WTC11 (cell line): Measurements from ENCODE around the gene LAMB4.

Experiments
- ATF2 ChIP-seq: sonication (generic); formaldehyde crosslinking; IDR thresholded peaks from 2 replicates; pipeline ENCODE4 v1.8.1; 2022; ENCODE audit warnings: low read depth, missing genetic modification reagents, borderline replicate concordance
- CTCF ChIP-seq: fragments of 200-600 bp; IDR thresholded peaks from 2 replicates; pipeline ENCODE4 v1.8.0; 2022; ENCODE audit warnings: antibody characterized with exemption
- FOXP1 ChIP-seq: sonication (generic); formaldehyde crosslinking; IDR thresholded peaks from 2 replicates; pipeline ENCODE4 v1.8.0; 2022; ENCODE audit warnings: missing genetic modification reagents, mild to moderate bottlenecking, moderate library complexity, borderline replicate concordance
- ZNF416 ChIP-seq: fragments of 250-450 bp; sonication (Bioruptor Pico); IDR thresholded peaks from 2 replicates; pipeline ENCODE4 v1.9.0; 2021; ENCODE audit warnings: mild to moderate bottlenecking, inconsistent platforms

GRCh38 chr7:108142180-108142579 lies 12.0 kb upstream of the LAMB4 start:
- TF ChIP-seq ZNF416 (CRISPR knock-in tag) = no peak
- TF ChIP-seq CTCF = no peak
- TF ChIP-seq ATF2 (CRISPR knock-in tag) = no peak
- no peak for TF ChIP-seq FOXP1 (CRISPR knock-in tag)
